Parathyroid adenoma (tissue), 2 donors: ENCODE measurements around the gene IQCB1.

ENCODE experiments used
- H2AFZ ChIP-seq: fragments of 300-600 bp; sonication (generic); one replicate; pipeline ENCODE4 v1.7.0; 2017; ENCODE audit warnings: antibody characterized with exemption, mild to moderate bottlenecking
- H3K27ac ChIP-seq: fragments of 300-600 bp; sonication (generic); one replicate; pipeline ENCODE4 v1.7.0; 2017
- H3K27me3 ChIP-seq: fragments of 300-600 bp; sonication (generic); one replicate; pipeline ENCODE4 v1.7.0; 2017; ENCODE audit warnings: low read length; ENCODE audit not compliant: control insufficient read depth, insufficient read depth
- H3K36me3 ChIP-seq: fragments of 300-600 bp; sonication (generic); one replicate; pipeline ENCODE4 v1.7.0; 2017; ENCODE audit warnings: low read length; ENCODE audit not compliant: control insufficient read depth, insufficient read depth
- H3K4me1 ChIP-seq: fragments of 300-600 bp; sonication (generic); one replicate; pipeline ENCODE4 v1.7.0; 2017; ENCODE audit warnings: control low read depth
- H3K4me2 ChIP-seq: fragments of 300-600 bp; sonication (generic); one replicate; pipeline ENCODE4 v1.7.0; 2017; ENCODE audit warnings: low read length
- H3K4me3 ChIP-seq: fragments of 300-600 bp; sonication (generic); one replicate; pipeline ENCODE4 v1.7.0; 2017; ENCODE audit warnings: low read depth, low read length
- H3K79me2 ChIP-seq: fragments of 300-600 bp; sonication (generic); one replicate; pipeline ENCODE4 v1.7.0; 2017; ENCODE audit warnings: control low read depth
- H3K9ac ChIP-seq: fragments of 300-600 bp; sonication (generic); one replicate; pipeline ENCODE4 v1.7.0; 2017; ENCODE audit warnings: mild to moderate bottlenecking
- H3K9me3 ChIP-seq: fragments of 300-600 bp; sonication (generic); one replicate; pipeline ENCODE4 v1.7.0; 2017; ENCODE audit warnings: low read length; ENCODE audit not compliant: control insufficient read depth
- TF ChIP-seq, protein P1 (sequence below): fragments of 300-600 bp; sonication (generic); IDR thresholded peaks from one replicate; pipeline ENCODE4 v1.7.0; 2017; ENCODE audit warnings: antibody characterized with exemption, mild to moderate bottlenecking
- donor health status: primary hyperparathyroidism.

The IQCB1 gene

DNA sequence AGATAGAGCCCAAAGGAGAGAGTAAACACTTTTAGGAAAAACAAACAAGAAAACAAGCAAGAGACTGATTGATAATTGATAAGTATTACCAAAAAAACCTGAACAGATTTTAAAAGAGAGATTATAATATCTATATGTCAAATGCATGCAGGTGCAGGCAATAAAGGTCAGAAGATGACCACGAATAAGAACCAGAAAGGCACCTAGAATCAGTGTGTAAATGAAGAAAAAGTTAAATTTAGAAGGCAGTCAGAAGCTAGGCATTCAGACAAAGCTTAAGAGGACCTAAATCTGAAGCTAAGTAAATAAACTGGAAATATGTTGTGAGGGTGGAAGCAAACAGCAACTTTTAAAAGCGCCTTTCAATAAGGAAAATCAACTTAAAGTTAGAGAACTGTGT lies 16.3 kb downstream of the IQCB1 start:
- Histone ChIP-seq H3K27me3 (no peaks in the 10 kb centered on the region), H3K4me2 (no peak overlapping the region), H3K9me3 (no peaks in the 10 kb centered on the region), H3K79me2 (peaks cover 15% of the 10 kb centered on the region), H3K4me1 (no peaks in the 10 kb centered on the region), H2AFZ (no peak overlapping the region), H3K9ac (no peak overlapping the region), H3K27ac (no peak overlapping the region), H3K36me3 (no peaks in the 10 kb centered on the region), H3K4me3 (no peak overlapping the region)
- TF ChIP-seq, protein P1, sequence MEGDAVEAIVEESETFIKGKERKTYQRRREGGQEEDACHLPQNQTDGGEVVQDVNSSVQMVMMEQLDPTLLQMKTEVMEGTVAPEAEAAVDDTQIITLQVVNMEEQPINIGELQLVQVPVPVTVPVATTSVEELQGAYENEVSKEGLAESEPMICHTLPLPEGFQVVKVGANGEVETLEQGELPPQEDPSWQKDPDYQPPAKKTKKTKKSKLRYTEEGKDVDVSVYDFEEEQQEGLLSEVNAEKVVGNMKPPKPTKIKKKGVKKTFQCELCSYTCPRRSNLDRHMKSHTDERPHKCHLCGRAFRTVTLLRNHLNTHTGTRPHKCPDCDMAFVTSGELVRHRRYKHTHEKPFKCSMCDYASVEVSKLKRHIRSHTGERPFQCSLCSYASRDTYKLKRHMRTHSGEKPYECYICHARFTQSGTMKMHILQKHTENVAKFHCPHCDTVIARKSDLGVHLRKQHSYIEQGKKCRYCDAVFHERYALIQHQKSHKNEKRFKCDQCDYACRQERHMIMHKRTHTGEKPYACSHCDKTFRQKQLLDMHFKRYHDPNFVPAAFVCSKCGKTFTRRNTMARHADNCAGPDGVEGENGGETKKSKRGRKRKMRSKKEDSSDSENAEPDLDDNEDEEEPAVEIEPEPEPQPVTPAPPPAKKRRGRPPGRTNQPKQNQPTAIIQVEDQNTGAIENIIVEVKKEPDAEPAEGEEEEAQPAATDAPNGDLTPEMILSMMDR = no peak

DNA sequence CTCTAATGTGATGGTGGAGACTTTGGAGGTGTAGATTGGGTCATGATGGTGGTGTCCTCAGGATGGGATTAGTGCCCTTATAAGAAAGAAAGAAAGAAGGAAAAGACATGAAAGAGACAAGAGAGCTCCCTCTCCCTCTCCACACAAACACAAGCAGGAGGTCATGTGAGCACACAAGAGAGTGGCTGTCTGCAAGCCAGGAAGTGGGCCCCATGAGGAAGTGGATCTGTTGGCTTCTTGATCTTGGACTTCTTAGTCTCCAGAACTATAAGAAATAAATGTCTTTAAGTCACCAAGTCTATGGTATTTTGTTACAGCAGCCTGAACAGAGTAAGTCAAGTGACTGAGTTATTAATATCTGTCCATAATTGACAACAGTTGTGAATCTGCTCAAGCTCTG lies 17.1 kb downstream of the IQCB1 start:
- no peak overlapping the region for H2AFZ ChIP-seq
- H3K9ac ChIP-seq = no peak overlapping the region
- no peaks in the 10 kb centered on the region for H3K36me3 ChIP-seq
- no peaks in the 10 kb centered on the region for H3K4me1 ChIP-seq
- no peak overlapping the region for H3K27ac ChIP-seq
- no peak overlapping the region for H3K4me2 ChIP-seq
- TF ChIP-seq, protein P1 = no peak
- H3K4me3 ChIP-seq = no peak overlapping the region
- no peaks in the 10 kb centered on the region for H3K27me3 ChIP-seq
- H3K9me3 ChIP-seq = no peaks in the 10 kb centered on the region
- peaks cover 15% of the 10 kb centered on the region for H3K79me2 ChIP-seq

DNA sequence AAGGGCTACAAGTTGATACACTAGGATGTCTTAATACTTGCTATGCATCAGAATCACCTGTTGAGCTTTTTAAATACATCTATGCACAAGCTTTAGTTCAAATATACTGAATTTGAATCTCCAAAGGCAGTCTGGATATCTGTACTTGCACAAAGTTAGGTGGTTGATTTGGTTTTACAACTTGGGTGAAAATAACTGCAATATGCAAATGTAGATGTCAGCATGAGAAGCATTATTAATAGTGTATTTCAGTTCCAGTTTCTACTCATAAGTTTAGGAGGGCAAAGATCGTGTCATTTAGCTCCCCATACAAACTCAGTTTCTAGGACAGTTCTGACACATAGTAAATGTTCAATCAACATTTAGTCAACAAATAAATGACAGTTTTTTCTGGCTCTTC lies 25.6 kb downstream of the IQCB1 start:
- Histone ChIP-seq H3K27me3 (no peaks in the 10 kb centered on the region), H3K4me2 (no peak overlapping the region), H3K9me3 (no peaks in the 10 kb centered on the region), H3K27ac (no peak overlapping the region), H3K9ac (no peak overlapping the region), H2AFZ (no peak overlapping the region), H3K79me2 (no peaks in the 10 kb centered on the region), H3K4me3 (no peak overlapping the region), H3K36me3 (peaks cover 2% of the 10 kb centered on the region), H3K4me1 (no peaks in the 10 kb centered on the region)
- TF ChIP-seq, protein P1 = no peak

DNA sequence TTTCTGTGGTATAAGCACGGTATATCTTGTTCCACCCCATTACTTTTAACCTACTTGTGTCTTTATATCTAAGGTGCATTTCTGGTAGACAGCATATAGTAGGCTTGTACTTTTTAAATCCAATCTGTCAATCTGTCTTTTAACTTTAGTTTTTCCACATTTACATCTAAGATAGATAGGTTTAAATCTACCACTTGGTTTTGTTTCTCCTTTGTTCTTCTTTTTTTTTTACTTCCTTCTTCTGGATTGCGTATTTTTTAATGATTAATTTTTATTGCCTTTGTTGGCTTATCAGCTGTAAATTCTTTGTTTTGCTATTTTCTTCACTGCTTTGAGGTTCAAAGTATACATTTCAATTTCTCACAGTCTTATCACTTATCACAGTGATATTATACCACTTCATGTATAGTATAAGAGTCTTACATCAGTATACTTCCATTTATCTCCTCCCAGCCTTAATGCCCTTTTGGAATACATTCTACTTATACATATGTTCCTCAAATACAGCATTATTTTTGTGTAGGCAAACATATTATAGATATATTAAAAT lies 31.0 kb downstream of the IQCB1 start:
- TF ChIP-seq, protein P1 = no peak
- no peak overlapping the region for H3K27ac ChIP-seq
- H3K9me3 ChIP-seq = no peaks in the 10 kb centered on the region
- no peaks in the 10 kb centered on the region for H3K27me3 ChIP-seq
- H2AFZ ChIP-seq = no peak overlapping the region
- no peak overlapping the region for H3K4me2 ChIP-seq
- no peak overlapping the region for H3K9ac ChIP-seq
- H3K4me1 ChIP-seq = no peaks in the 10 kb centered on the region
- H3K36me3 ChIP-seq = no peaks in the 10 kb centered on the region
- no peak overlapping the region for H3K4me3 ChIP-seq
- no peaks in the 10 kb centered on the region for H3K79me2 ChIP-seq

DNA sequence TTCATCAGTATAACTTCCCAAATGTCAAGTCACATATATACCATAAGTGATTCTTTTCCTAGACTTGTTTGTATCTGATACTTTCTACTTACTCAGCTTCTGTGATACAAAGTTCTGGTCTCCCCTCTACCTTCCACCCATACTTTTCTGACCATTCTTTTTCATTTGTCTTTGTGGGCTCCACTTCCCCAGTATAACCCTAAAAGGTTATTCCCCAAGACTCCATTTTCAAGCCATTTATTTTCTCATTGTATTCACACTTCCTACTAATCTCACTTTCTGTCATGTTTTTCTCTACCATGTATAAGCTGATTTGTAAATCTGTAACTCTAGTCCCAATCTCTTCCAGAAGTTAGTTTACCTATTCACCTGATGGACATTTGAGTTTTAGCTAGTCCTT lies 34.0 kb downstream of the IQCB1 start:
- H3K9me3 ChIP-seq = no peaks in the 10 kb centered on the region
- no peaks in the 10 kb centered on the region for H3K27me3 ChIP-seq
- H2AFZ ChIP-seq = no peak overlapping the region
- H3K79me2 ChIP-seq = no peaks in the 10 kb centered on the region
- no peak overlapping the region for H3K4me2 ChIP-seq
- H3K4me1 ChIP-seq = no peaks in the 10 kb centered on the region
- no peaks in the 10 kb centered on the region for H3K36me3 ChIP-seq
- H3K9ac ChIP-seq = no peak overlapping the region
- TF ChIP-seq, protein P1 = no peak
- no peak overlapping the region for H3K4me3 ChIP-seq
- no peak overlapping the region for H3K27ac ChIP-seq
